Body of pancreas (tissue), 4 donors: ENCODE measurements around the gene DIS3L2. TPM values are rescaled to one million over a fixed set of nuclear protein-coding genes. Genes with fewer than 3 reads are reported as not detected.

Experiments
- ATAC-seq: fragments of 150-250 bp; one replicate; pipeline ENCODE4 v1.9.1; 2016
- DNase-seq, 4 donors: peaks; one replicate each; pipeline ENCODE4 v3.0.0-alpha.2; 2019
- H3K27ac ChIP-seq, 4 donors: fragments of 200-600 bp; sonication (generic); 1 replicate in 3 of 4; 2 replicates in 1 of 4; pipeline versions ENCODE4 v1.5.1 to v1.6.1; 2016 to 2019; ENCODE audit warnings: mild to moderate bottlenecking in 1 of 4, mixed read lengths in 1 of 4, moderate library complexity in 1 of 4
- H3K27me3 ChIP-seq, 2 donors: fragments of 200-600 bp; sonication (generic); one replicate each; pipeline ENCODE4 v1.6.0; 2016; ENCODE audit warnings: mild to moderate bottlenecking in 1 of 2
- H3K36me3 ChIP-seq, 2 donors: fragments of 200-600 bp; sonication (generic); replicated peaks in 1 of 2; 2 replicates each; pipeline ENCODE4 v1.5.1; 2016; ENCODE audit warnings: low read depth in 2 of 2; ENCODE audit not compliant: insufficient read depth in 1 of 2
- H3K4me1 ChIP-seq: fragments of 200-600 bp; sonication (generic); one replicate; pipeline ENCODE4 v1.6.0; 2016
- H3K4me3 ChIP-seq, 2 donors: fragments of 200-600 bp; sonication (generic); 1 replicate in 1 of 2; 2 replicates in 1 of 2; pipeline ENCODE4 v1.5.1; 2016 to 2019
- H3K9me3 ChIP-seq, 3 donors: fragments of 200-600 bp; sonication (generic); 1 replicate in 2 of 3; 2 replicates in 1 of 3; pipeline ENCODE4 v1.5.1; 2016
- CTCF ChIP-seq, 7 experiments: fragments of 450-650 bp in 4 of 7; fragments of 200-600 bp in 3 of 7; sonication (generic) in 3 of 7; IDR thresholded peaks; one replicate each; pipeline ENCODE4 v1.5.1; 2016 to 2019; ENCODE audit warnings: antibody characterized with exemption in 7 of 7
- POLR2A ChIP-seq, 3 donors: fragments of 450-650 bp; IDR thresholded peaks; one replicate each; pipeline ENCODE4 v1.6.1; 2016; ENCODE audit warnings: antibody characterized with exemption in 3 of 3, mild to moderate bottlenecking in 2 of 3
- WGBS, 2 donors: methylation state at CpG; one replicate each; pipeline ENCODE4 v1.1.5; 2017; 5-methylcytosine and 5-hydroxymethylcytosine counted together
- intact Hi-C: fragments of 100-400 bp; cut with DNase I; formaldehyde crosslinking; loops from one replicate; pipeline ENCODE4 v1.15.1; 2023
- total RNA-seq, 2 donors: library from RNA; depleted of rRNA; stranded (reverse); fragments of >200 nt; gene quantifications; one replicate each; pipeline ENCODE4 v1.1.0, GENCODE V29; 2016

Gene DIS3L2
- total RNA-seq, 2 donors from 2014 or later: 27.8 to 113 TPM

- intact Hi-C loops: no loop called here
- H3K27ac ChIP-seq: no peak overlapping the region
- DNase-seq: no peak
- no peaks in the 10 kb centered on the region for H3K4me1 ChIP-seq
- H3K36me3 ChIP-seq: peaks cover 0 to 6% of the 10 kb centered on the region in 2 donors
- H3K27me3 ChIP-seq: no peaks in the 10 kb centered on the region
- no peaks in the 10 kb centered on the region for H3K9me3 ChIP-seq
- ATAC-seq: no peak
- no peak for TF ChIP-seq CTCF (IDR thresholded peaks at IDR 0.05)
- no peak for TF ChIP-seq POLR2A (IDR thresholded peaks at IDR 0.05)
- WGBS, 2 donors: 89 to 93% methylated on average over 15 of the region's 15 CpGs
- H3K4me3 ChIP-seq: no peak overlapping the region
Observed at GRCh38 chr2:232263295-232263694, 301.8 kb downstream of the DIS3L2 start.

- intact Hi-C loops: no loop called here
- 90 to 95% methylated on average over 3 to 4 of the region's 4 CpGs for WGBS, 2 donors
- H3K4me1 ChIP-seq: no peaks in the 10 kb centered on the region
- DNase-seq: no peak
- peaks cover 0 to 6% of the 10 kb centered on the region in 2 donors for H3K36me3 ChIP-seq
- TF ChIP-seq POLR2A (IDR thresholded peaks at IDR 0.05) (no peak), CTCF (IDR thresholded peaks at IDR 0.05) (no peak)
- no peak overlapping the region for H3K4me3 ChIP-seq
- no peak for ATAC-seq
- no peaks in the 10 kb centered on the region for H3K9me3 ChIP-seq
- no peaks in the 10 kb centered on the region for H3K27me3 ChIP-seq
- H3K27ac ChIP-seq: no peak overlapping the region
Observed at GRCh38 chr2:232264081-232264480, 302.6 kb downstream of the DIS3L2 start.

GRCh38 chr2:232265329-232265728 is 303.8 kb downstream of the DIS3L2 start:
- 78 to 92% methylated on average over 5 of the region's 5 CpGs for WGBS, 2 donors
- no peak overlapping the region for H3K27ac ChIP-seq
- H3K36me3 ChIP-seq: peaks cover 0 to 6% of the 10 kb centered on the region in 2 donors
- no peak for ATAC-seq
- no peak for DNase-seq
- H3K9me3 ChIP-seq: no peaks in the 10 kb centered on the region
- intact Hi-C loops: no loop called here
- H3K27me3 ChIP-seq: no peaks in the 10 kb centered on the region
- TF ChIP-seq CTCF (IDR thresholded peaks at IDR 0.05): no peak
- TF ChIP-seq POLR2A (IDR thresholded peaks at IDR 0.05): no peak
- H3K4me1 ChIP-seq: no peaks in the 10 kb centered on the region
- H3K4me3 ChIP-seq: no peak overlapping the region

GRCh38 chr2:232268636-232269165 is 307.2 kb downstream of the DIS3L2 start:
- no peaks in the 10 kb centered on the region for H3K27me3 ChIP-seq
- no peaks in the 10 kb centered on the region for H3K4me1 ChIP-seq
- no peak for TF ChIP-seq CTCF (IDR thresholded peaks at IDR 0.05)
- TF ChIP-seq POLR2A (IDR thresholded peaks at IDR 0.05): no peak
- no peak overlapping the region for H3K4me3 ChIP-seq
- H3K9me3 ChIP-seq: no peaks in the 10 kb centered on the region
- ATAC-seq (no peak), DNase-seq (no peak)
- 89% methylated on average over 4 of the region's 4 CpGs for WGBS, 2 donors
- no peak overlapping the region for H3K27ac ChIP-seq
- peaks cover 3% of the 10 kb centered on the region in 2 donors for H3K36me3 ChIP-seq
- intact Hi-C loops: no loop called here

- Histone ChIP-seq H3K4me3 (no peak overlapping the region), H3K4me1 (no peaks in the 10 kb centered on the region), H3K9me3 (no peaks in the 10 kb centered on the region), H3K27me3 (no peaks in the 10 kb centered on the region), H3K27ac (no peak overlapping the region), H3K36me3 (peaks cover 0 to 3% of the 10 kb centered on the region in 2 donors)
- intact Hi-C loops: no loop called here
- DNase-seq (no peak), ATAC-seq (no peak)
- 91% methylated on average over 7 of the region's 7 CpGs for WGBS, 2 donors
- no peak for TF ChIP-seq POLR2A (IDR thresholded peaks at IDR 0.05)
- TF ChIP-seq CTCF (IDR thresholded peaks at IDR 0.05): no peak
Observed at GRCh38 chr2:232269867-232270266, 308.4 kb downstream of the DIS3L2 start.
